ENCODE measurements around the gene TTC3. TPM values are rescaled to one million over a fixed set of nuclear protein-coding genes. Genes with fewer than 3 reads are reported as not detected.
A peak's percentile ranks its signal among the peaks of the same experiment; 100 is the strongest.

The TTC3 gene
- total RNA-seq, 1 donor from 2014 or later, result 223 TPM

- no peak for FAIRE-seq
- H3K9ac ChIP-seq (ENCODE audit: low read length), result no peak overlapping the region
- H3K4me3 ChIP-seq (ENCODE audit: insufficient read depth, low read depth, low read length), result no peak overlapping the region
- H3K27ac ChIP-seq (ENCODE audit: low read depth, low read length), result no peak overlapping the region
- H3K9me3 Mint-ChIP-seq (ENCODE audit: unreplicated experiment), result no peaks in the 10 kb centered on the region
- H3K27me3 Mint-ChIP-seq (ENCODE audit: low read depth, unreplicated experiment), result no peaks in the 10 kb centered on the region
- no peaks in the 10 kb centered on the region for H3K27me3 ChIP-seq (ENCODE audit: insufficient read depth, low read length)
- H3K4me3 Mint-ChIP-seq (ENCODE audit: unreplicated experiment), result no peak overlapping the region
- H4K20me1 ChIP-seq (ENCODE audit: insufficient read depth, low read length), result peaks cover 20% of the 10 kb centered on the region
- H3K27ac Mint-ChIP-seq (ENCODE audit: unreplicated experiment), result no peak overlapping the region
- H3K9me3 ChIP-seq (ENCODE audit: insufficient read depth, low read depth, low read length), result no peaks in the 10 kb centered on the region
- peaks cover 3% of the 10 kb centered on the region for H3K79me2 ChIP-seq (ENCODE audit: insufficient read depth, low read length)
- no peak overlapping the region for H3K4me2 ChIP-seq (ENCODE audit: low read length)
- no peak overlapping the region for H2AFZ ChIP-seq (ENCODE audit: low read depth, low read length)
- DNase-seq (ENCODE audit: low read depth), result no peak
- TF ChIP-seq CTCF (IDR thresholded peaks at IDR 0.05; ENCODE audit: insufficient read depth, low read depth, low read length), result no peak
- no peak for TF ChIP-seq EZH2 (IDR thresholded peaks at IDR 0.05; ENCODE audit: insufficient read depth, low read length)
- no peaks in the 10 kb centered on the region for H3K4me1 Mint-ChIP-seq (ENCODE audit: low read depth, unreplicated experiment)
- peaks cover 71% of the 10 kb centered on the region for H3K36me3 ChIP-seq (ENCODE audit: insufficient read depth, low read length)
- peaks cover 2% of the 10 kb centered on the region for H3K36me3 Mint-ChIP-seq (ENCODE audit: low read depth, unreplicated experiment)
- no peaks in the 10 kb centered on the region for H3K4me1 ChIP-seq (ENCODE audit: insufficient read depth, low read length)
Observed at GRCh38 chr21:37164742-37165141, 91.7 kb downstream of the TTC3 start.

- no peak overlapping the region for H3K9ac ChIP-seq (ENCODE audit: low read length)
- peaks cover 5% of the 10 kb centered on the region for H3K36me3 Mint-ChIP-seq (ENCODE audit: low read depth, unreplicated experiment)
- H3K4me3 ChIP-seq (ENCODE audit: insufficient read depth, low read depth, low read length), result no peak overlapping the region
- H3K9me3 Mint-ChIP-seq (ENCODE audit: unreplicated experiment), result no peaks in the 10 kb centered on the region
- H2AFZ ChIP-seq (ENCODE audit: low read depth, low read length), result no peak overlapping the region
- peaks cover 20% of the 10 kb centered on the region for H4K20me1 ChIP-seq (ENCODE audit: insufficient read depth, low read length)
- H3K4me2 ChIP-seq (ENCODE audit: low read length), result no peak overlapping the region
- no peaks in the 10 kb centered on the region for H3K4me1 Mint-ChIP-seq (ENCODE audit: low read depth, unreplicated experiment)
- H3K4me1 ChIP-seq (ENCODE audit: insufficient read depth, low read length), result no peaks in the 10 kb centered on the region
- no peak for TF ChIP-seq EZH2 (IDR thresholded peaks at IDR 0.05; ENCODE audit: insufficient read depth, low read length)
- no peak for TF ChIP-seq CTCF (IDR thresholded peaks at IDR 0.05; ENCODE audit: insufficient read depth, low read depth, low read length)
- no peaks in the 10 kb centered on the region for H3K9me3 ChIP-seq (ENCODE audit: insufficient read depth, low read depth, low read length)
- H3K27me3 Mint-ChIP-seq (ENCODE audit: low read depth, unreplicated experiment), result no peaks in the 10 kb centered on the region
- peaks cover 3% of the 10 kb centered on the region for H3K79me2 ChIP-seq (ENCODE audit: insufficient read depth, low read length)
- no peak overlapping the region for H3K4me3 Mint-ChIP-seq (ENCODE audit: unreplicated experiment)
- H3K27ac Mint-ChIP-seq (ENCODE audit: unreplicated experiment), result no peak overlapping the region
- no peaks in the 10 kb centered on the region for H3K27me3 ChIP-seq (ENCODE audit: insufficient read depth, low read length)
- FAIRE-seq (no peak), DNase-seq (ENCODE audit: low read depth) (no peak)
- H3K36me3 ChIP-seq (ENCODE audit: insufficient read depth, low read length), result peaks cover 66% of the 10 kb centered on the region
- H3K27ac ChIP-seq (ENCODE audit: low read depth, low read length), result no peak overlapping the region
Observed at GRCh38 chr21:37165586-37165985, 92.5 kb downstream of the TTC3 start.

- Mint-ChIP-seq H3K36me3 (ENCODE audit: low read depth, unreplicated experiment) (peaks cover 5% of the 10 kb centered on the region), H3K27ac (ENCODE audit: unreplicated experiment) (peak overlapping the region; percentile 8), H3K27me3 (ENCODE audit: low read depth, unreplicated experiment) (no peaks in the 10 kb centered on the region), H3K9me3 (ENCODE audit: unreplicated experiment) (no peaks in the 10 kb centered on the region), H3K4me3 (ENCODE audit: unreplicated experiment) (no peak overlapping the region), H3K4me1 (ENCODE audit: low read depth, unreplicated experiment) (no peaks in the 10 kb centered on the region)
- no peaks in the 10 kb centered on the region for H3K27me3 ChIP-seq (ENCODE audit: insufficient read depth, low read length)
- H3K9ac ChIP-seq (ENCODE audit: low read length), result no peak overlapping the region
- H2AFZ ChIP-seq (ENCODE audit: low read depth, low read length), result no peak overlapping the region
- DNase-seq (ENCODE audit: low read depth), result no peak
- peaks cover 9% of the 10 kb centered on the region for H3K79me2 ChIP-seq (ENCODE audit: insufficient read depth, low read length)
- peaks cover 65% of the 10 kb centered on the region for H3K36me3 ChIP-seq (ENCODE audit: insufficient read depth, low read length)
- H3K4me3 ChIP-seq (ENCODE audit: insufficient read depth, low read depth, low read length), result no peak overlapping the region
- FAIRE-seq, result no peak
- H3K27ac ChIP-seq (ENCODE audit: low read depth, low read length), result no peak overlapping the region
- H3K4me2 ChIP-seq (ENCODE audit: low read length), result no peak overlapping the region
- H3K9me3 ChIP-seq (ENCODE audit: insufficient read depth, low read depth, low read length), result no peaks in the 10 kb centered on the region
- TF ChIP-seq EZH2 (IDR thresholded peaks at IDR 0.05; ENCODE audit: insufficient read depth, low read length), result no peak
- TF ChIP-seq CTCF (IDR thresholded peaks at IDR 0.05; ENCODE audit: insufficient read depth, low read depth, low read length), result no peak
- no peaks in the 10 kb centered on the region for H3K4me1 ChIP-seq (ENCODE audit: insufficient read depth, low read length)
- peaks cover 29% of the 10 kb centered on the region for H4K20me1 ChIP-seq (ENCODE audit: insufficient read depth, low read length)
Observed at GRCh38 chr21:37166733-37167132, 93.7 kb downstream of the TTC3 start.
